H1 (cell line): Measurements from ENCODE around the gene RGS6. TPM values are rescaled to one million over a fixed set of nuclear protein-coding genes. Genes with fewer than 3 reads are reported as not detected.

Experiments used
- CTCF ChIA-PET: fragments of 300-600 bp; sonication (Branson Sonifier 250); formaldehyde crosslinking; loops from one replicate; lab custom pipeline; 2021; ENCODE audit not compliant: partially characterized antibody; lab: Charles Lee
- POLR2A ChIA-PET: fragments of 300-600 bp; sonication (Branson Sonifier 250); formaldehyde crosslinking; loops from one replicate; lab custom pipeline; 2021; ENCODE audit warnings: inconsistent platforms; ENCODE audit not compliant: partially characterized antibody; lab: Charles Lee
- DNase-seq, 2 experiments: peaks; one replicate each; pipeline versions ENCODE4 v3.0.0 to v3.0.0-alpha.2; 2010 to 2022; ENCODE audit warnings: low spot score in 2 of 2, low read depth in 1 of 2, mixed read lengths in 1 of 2
- FAIRE-seq: peaks from 2 replicates; lab custom pipeline; 2011; peaks lifted over from hg19 to GRCh38; lab: Jason Lieb, UNC
- H2AFZ ChIP-seq: 2 replicates; pipeline ENCODE4 v1.8.1; 2012; ENCODE audit warnings: low read length, inconsistent platforms
- H2AK5ac ChIP-seq: 2 replicates; pipeline ENCODE4 v1.6.1; 2013; ENCODE audit warnings: low read depth, low read length
- H2BK120ac ChIP-seq: replicated peaks from 2 replicates; pipeline ENCODE3; 2013; ENCODE audit warnings: low read depth, low read length, inconsistent platforms
- H2BK12ac ChIP-seq: 2 replicates; pipeline ENCODE4 v1.6.1; 2013; ENCODE audit warnings: low read depth, low read length
- H2BK15ac ChIP-seq: 2 replicates; pipeline ENCODE4 v1.6.1; 2013; ENCODE audit warnings: low read length
- H2BK20ac ChIP-seq: 2 replicates; pipeline ENCODE4 v1.6.1; 2013; ENCODE audit warnings: low read length
- H2BK5ac ChIP-seq: 2 replicates; pipeline ENCODE4 v1.6.1; 2013; ENCODE audit warnings: low read depth, low read length
- H3K14ac ChIP-seq: 2 replicates; pipeline ENCODE4 v1.6.1; 2013; ENCODE audit warnings: inconsistent platforms; ENCODE audit not compliant: insufficient read length
- H3K18ac ChIP-seq: 2 replicates; pipeline ENCODE4 v1.6.1; 2013; ENCODE audit warnings: low read length; ENCODE audit errors: extremely low read depth
- H3K23ac ChIP-seq: 2 replicates; pipeline ENCODE4 v1.6.1; 2013; ENCODE audit warnings: inconsistent platforms; ENCODE audit not compliant: insufficient read length
- H3K23me2 ChIP-seq: 2 replicates; pipeline ENCODE4 v1.6.1; 2013; ENCODE audit warnings: low read depth, low read length
- H3K27ac ChIP-seq: 2 replicates; pipeline ENCODE4 v1.6.1; 2011; ENCODE audit warnings: low read depth, low read length, inconsistent platforms
- H3K27me3 ChIP-seq, 4 experiments: replicated peaks in 1 of 4; 1 replicate in 1 of 4; 2 replicates in 3 of 4; pipeline versions ENCODE4 v1.6.1 to v1.8.1; 2011 to 2013; ENCODE audit warnings: low read length in 3 of 4, mild to moderate bottlenecking in 3 of 4, inconsistent platforms in 2 of 4, mixed read lengths in 2 of 4, moderate library complexity in 1 of 4; ENCODE audit not compliant: control insufficient read depth in 3 of 4, insufficient read depth in 3 of 4; ENCODE audit errors: extremely low read depth in 1 of 4
- H3K36me3 ChIP-seq, 4 experiments: 2 replicates each; pipeline versions ENCODE4 v1.6.1 to v1.8.1; 2011 to 2013; ENCODE audit warnings: mild to moderate bottlenecking in 4 of 4, low read length in 3 of 4, moderate library complexity in 2 of 4, control low read depth in 1 of 4, inconsistent platforms in 1 of 4; ENCODE audit not compliant: insufficient read depth in 4 of 4, control insufficient read depth in 2 of 4
- H3K4ac ChIP-seq: replicated peaks from 2 replicates; pipeline ENCODE3; 2013; ENCODE audit warnings: low read length, low read depth, mixed read lengths, inconsistent platforms; ENCODE audit not compliant: insufficient read length
- H3K4me1 ChIP-seq, 4 experiments: replicated peaks in 1 of 4; 1 replicate in 1 of 4; 2 replicates in 3 of 4; pipeline versions ENCODE4 v1.6.1 to v1.8.1; 2011 to 2013; ENCODE audit warnings: low read length in 3 of 4, inconsistent platforms in 2 of 4, mixed read lengths in 1 of 4; ENCODE audit not compliant: insufficient read depth in 4 of 4, control insufficient read depth in 3 of 4
- H3K4me2 ChIP-seq, 2 experiments: 2 replicates each; pipeline versions ENCODE4 v1.6.1 to v1.8.1; 2011 to 2013; ENCODE audit warnings: low read depth in 2 of 2, low read length in 2 of 2, control low read depth in 1 of 2, inconsistent platforms in 1 of 2, mild to moderate bottlenecking in 1 of 2; ENCODE audit not compliant: insufficient read depth in 1 of 2
- H3K4me3 ChIP-seq, 4 experiments: fragments of 200-600, 300-600 bp in 1 of 4; sonication (generic), shearing (Covaris generic), sonication (Bioruptor Twin) in 1 of 4; 2 replicates each; pipeline versions ENCODE4 v1.5.1 to v1.8.1; 2011 to 2016; ENCODE audit warnings: low read length in 4 of 4, low read depth in 3 of 4, control low read depth in 2 of 4, inconsistent platforms in 2 of 4, mild to moderate bottlenecking in 2 of 4, mixed read lengths in 1 of 4, moderate library complexity in 1 of 4; ENCODE audit not compliant: insufficient read depth in 2 of 4; ENCODE audit errors: extremely low read depth in 1 of 4
- H3K56ac ChIP-seq: replicated peaks from 2 replicates; pipeline ENCODE3; 2013; ENCODE audit warnings: low read depth, mild to moderate bottlenecking, mixed read lengths, low read length, inconsistent platforms; ENCODE audit not compliant: insufficient read length
- H3K79me1 ChIP-seq: 2 replicates; pipeline ENCODE4 v1.6.1; 2013; ENCODE audit warnings: low read depth, low read length, control low read depth
- H3K79me2 ChIP-seq, 2 experiments: 2 replicates each; pipeline versions ENCODE4 v1.6.1 to v1.8.1; 2012 to 2013; ENCODE audit warnings: low read length in 2 of 2, mild to moderate bottlenecking in 2 of 2, inconsistent platforms in 1 of 2; ENCODE audit not compliant: insufficient read depth in 2 of 2, control insufficient read depth in 1 of 2
- H3K9ac ChIP-seq, 4 experiments: replicated peaks in 1 of 4; 1 replicate in 1 of 4; 2 replicates in 3 of 4; pipeline versions ENCODE4 v1.6.1 to v1.8.1; 2011 to 2013; ENCODE audit warnings: low read depth in 3 of 4, low read length in 3 of 4, control low read depth in 2 of 4, mild to moderate bottlenecking in 2 of 4, moderate library complexity in 2 of 4, inconsistent platforms in 1 of 4; ENCODE audit errors: extremely low read depth in 1 of 4
- H3K9me3 ChIP-seq, 2 experiments: 2 replicates each; pipeline versions ENCODE4 v1.6.1 to v1.8.1; 2012 to 2013; ENCODE audit warnings: mild to moderate bottlenecking in 2 of 2, moderate library complexity in 2 of 2, control low read depth in 1 of 2, inconsistent platforms in 1 of 2, low read depth in 1 of 2, low read length in 1 of 2, mixed read lengths in 1 of 2; ENCODE audit not compliant: insufficient read depth in 2 of 2
- H4K20me1 ChIP-seq, 2 experiments: replicated peaks in 1 of 2; 2 replicates each; pipeline versions ENCODE3 to v1.8.1; 2011 to 2013; ENCODE audit warnings: inconsistent platforms in 2 of 2, low read length in 2 of 2, mild to moderate bottlenecking in 1 of 2; ENCODE audit not compliant: insufficient read depth in 2 of 2, control insufficient read depth in 1 of 2
- H4K5ac ChIP-seq: 2 replicates; pipeline ENCODE4 v1.6.1; 2013; ENCODE audit warnings: low read length, low read depth, mixed read lengths, inconsistent platforms; ENCODE audit not compliant: insufficient read length
- H4K8ac ChIP-seq: 2 replicates; pipeline ENCODE4 v1.8.0; 2013; ENCODE audit warnings: mild to moderate bottlenecking, moderate library complexity, low read length, inconsistent platforms; ENCODE audit not compliant: insufficient read depth; ENCODE audit errors: extremely low read depth
- H4K91ac ChIP-seq: replicated peaks from 2 replicates; pipeline ENCODE3; 2013; ENCODE audit warnings: low read length, mixed read lengths, inconsistent platforms; ENCODE audit not compliant: insufficient read length
- CBX8 ChIP-seq: fragments of 300-800, 300-1000 bp; sonication (generic); IDR thresholded peaks from 2 replicates; pipeline ENCODE4 v1.7.1; 2016; ENCODE audit warnings: low read depth, low read length, borderline replicate concordance
- POU5F1 ChIP-seq: IDR thresholded peaks from 2 replicates; pipeline ENCODE4 v1.6.1; 2011; ENCODE audit warnings: low read depth, mild to moderate bottlenecking, low read length, moderate library complexity
- SIRT6 ChIP-seq: IDR thresholded peaks from one replicate; pipeline ENCODE4 v1.7.1; 2012; ENCODE audit warnings: low read length, inconsistent platforms
- WGBS, 2 experiments: shearing (Covaris generic) in 1 of 2; methylation state at CpG; one replicate each; pipeline versions ENCODE4 v1.1.6 to v1.1.7; 2013 to 2015; ENCODE audit warnings: low lambda C conversion rate in 2 of 2, mixed read lengths in 2 of 2, inconsistent platforms in 1 of 2, low coverage in 1 of 2, missing lambda C conversion rate in 1 of 2; ENCODE audit not compliant: insufficient replicate concordance in 2 of 2, insufficient coverage in 1 of 2, insufficient read length in 1 of 2; ENCODE audit errors: extremely low coverage in 1 of 2, missing lambda C conversion rate in 1 of 2; 5-methylcytosine and 5-hydroxymethylcytosine counted together
- polyA plus RNA-seq, 7 experiments: library from polyadenylated mRNA; depleted of rRNA in 3 of 7; stranded (reverse) in 5 of 7; unstranded in 2 of 7; fragments of >200 nt in 5 of 7; fragments of 200-250 nt in 2 of 7; gene quantifications; 1 replicate in 5 of 7; 2 replicates in 1 of 7; 4 replicates in 1 of 7; pipeline versions ENCODE4 v1.2.1 to v1.2.3, GENCODE V29; 2011 to 2013; ENCODE audit warnings: missing spikeins in 2 of 7, mixed read lengths in 2 of 7
- total RNA-seq: library from RNA; stranded (reverse); fragmentation: NEBNext Ultra II Directional; extraction: Animal tissue kit (Norgen Biotek cat#: 25700); gene quantifications from 2 replicates; pipeline ENCODE4 v1.2.1, GENCODE V29; 2021
- TF ChIP-seq, protein P1 (sequence below), 3 experiments: IDR thresholded peaks; 1 replicate in 2 of 3; 2 replicates in 1 of 3; pipeline versions ENCODE4 v1.5.1 to v1.6.1; 2011; ENCODE audit warnings: low read length in 3 of 3, mild to moderate bottlenecking in 3 of 3, inconsistent platforms in 2 of 3, low read depth in 1 of 3, moderate library complexity in 1 of 3; ENCODE audit not compliant: insufficient read depth in 1 of 3; ENCODE audit errors: control extremely low read depth in 1 of 3
- TF ChIP-seq, protein P2 (sequence below): IDR thresholded peaks from 2 replicates; pipeline ENCODE4 v1.6.1; 2012; ENCODE audit warnings: low read length, inconsistent platforms

Gene RGS6
- total and polyA plus RNA-seq, 2 of the 8 experiments (the other 6 are each of a cell fraction or from before 2014, with no cell fraction given), result 0.26 to 1.1 TPM

DNA sequence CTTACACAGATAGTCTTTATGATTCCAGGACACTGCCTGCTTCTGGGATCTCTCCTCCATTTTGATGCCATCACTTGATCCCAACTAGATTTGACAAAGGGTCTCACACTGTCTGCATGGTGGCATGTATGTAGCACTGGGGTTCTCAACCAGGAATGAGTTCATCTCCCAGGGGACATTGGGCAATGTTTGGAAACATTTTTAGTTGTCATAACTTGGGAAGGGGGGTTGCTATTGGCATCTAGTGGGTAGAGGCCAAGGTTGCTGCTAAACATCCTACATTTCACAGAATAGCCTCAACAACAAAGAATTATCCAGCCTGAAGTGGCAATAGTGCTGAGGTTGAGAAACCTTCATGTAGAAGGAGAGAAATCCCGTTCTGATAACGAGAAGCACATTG, 585.5 kb downstream of the RGS6 start:
- no peak overlapping the region for H4K8ac ChIP-seq
- no peak for FAIRE-seq
- no peak overlapping the region for H2BK120ac ChIP-seq
- H3K79me2 ChIP-seq, result no peaks in the 10 kb centered on the region
- H2AK5ac ChIP-seq, result no peak overlapping the region
- no peak overlapping the region for H3K14ac ChIP-seq
- DNase-seq, result no peak
- 96% methylated on average over 2 of the region's 2 CpGs; no CpG with 5 or more reads in 1 of the 2 experiments for WGBS, 2 experiments
- H4K91ac ChIP-seq, result no peak overlapping the region
- H3K9me3 ChIP-seq, result no peaks in the 10 kb centered on the region
- no peak overlapping the region for H3K56ac ChIP-seq
- CTCF ChIA-PET, result interaction anchor here (0.6 to 9.4 kb wide), 42 partner anchors 8 to 545 kb away, joined by 3 to 113 read pairs (median 4); no protein-coding TSS in a partner anchor
- H3K4me2 ChIP-seq, result no peak overlapping the region
- H3K9ac ChIP-seq, result no peak overlapping the region
- H3K23ac ChIP-seq, result no peak overlapping the region
- no peaks in the 10 kb centered on the region for H3K23me2 ChIP-seq
- H4K5ac ChIP-seq, result no peak overlapping the region
- no peak overlapping the region for H3K27ac ChIP-seq
- H2BK20ac ChIP-seq, result no peak overlapping the region
- TF ChIP-seq POU5F1, result no peak
- TF ChIP-seq SIRT6, result no peak
- TF ChIP-seq, protein P1, sequence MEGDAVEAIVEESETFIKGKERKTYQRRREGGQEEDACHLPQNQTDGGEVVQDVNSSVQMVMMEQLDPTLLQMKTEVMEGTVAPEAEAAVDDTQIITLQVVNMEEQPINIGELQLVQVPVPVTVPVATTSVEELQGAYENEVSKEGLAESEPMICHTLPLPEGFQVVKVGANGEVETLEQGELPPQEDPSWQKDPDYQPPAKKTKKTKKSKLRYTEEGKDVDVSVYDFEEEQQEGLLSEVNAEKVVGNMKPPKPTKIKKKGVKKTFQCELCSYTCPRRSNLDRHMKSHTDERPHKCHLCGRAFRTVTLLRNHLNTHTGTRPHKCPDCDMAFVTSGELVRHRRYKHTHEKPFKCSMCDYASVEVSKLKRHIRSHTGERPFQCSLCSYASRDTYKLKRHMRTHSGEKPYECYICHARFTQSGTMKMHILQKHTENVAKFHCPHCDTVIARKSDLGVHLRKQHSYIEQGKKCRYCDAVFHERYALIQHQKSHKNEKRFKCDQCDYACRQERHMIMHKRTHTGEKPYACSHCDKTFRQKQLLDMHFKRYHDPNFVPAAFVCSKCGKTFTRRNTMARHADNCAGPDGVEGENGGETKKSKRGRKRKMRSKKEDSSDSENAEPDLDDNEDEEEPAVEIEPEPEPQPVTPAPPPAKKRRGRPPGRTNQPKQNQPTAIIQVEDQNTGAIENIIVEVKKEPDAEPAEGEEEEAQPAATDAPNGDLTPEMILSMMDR (IDR thresholded peaks at IDR 0.05; ENCODE audit: control extremely low read depth in 1 of 3, insufficient read depth in 1 of 3, low read depth in 1 of 3, low read length in 3 of 3), result no peak
- TF ChIP-seq, protein P2, sequence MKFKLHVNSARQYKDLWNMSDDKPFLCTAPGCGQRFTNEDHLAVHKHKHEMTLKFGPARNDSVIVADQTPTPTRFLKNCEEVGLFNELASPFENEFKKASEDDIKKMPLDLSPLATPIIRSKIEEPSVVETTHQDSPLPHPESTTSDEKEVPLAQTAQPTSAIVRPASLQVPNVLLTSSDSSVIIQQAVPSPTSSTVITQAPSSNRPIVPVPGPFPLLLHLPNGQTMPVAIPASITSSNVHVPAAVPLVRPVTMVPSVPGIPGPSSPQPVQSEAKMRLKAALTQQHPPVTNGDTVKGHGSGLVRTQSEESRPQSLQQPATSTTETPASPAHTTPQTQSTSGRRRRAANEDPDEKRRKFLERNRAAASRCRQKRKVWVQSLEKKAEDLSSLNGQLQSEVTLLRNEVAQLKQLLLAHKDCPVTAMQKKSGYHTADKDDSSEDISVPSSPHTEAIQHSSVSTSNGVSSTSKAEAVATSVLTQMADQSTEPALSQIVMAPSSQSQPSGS, result no peak
- TF ChIP-seq CBX8, result no peak
- TF ChIP-seq, all 59 proteins: peak for 0
- no peak overlapping the region for H3K4ac ChIP-seq
- H3K18ac ChIP-seq, result no peak overlapping the region
- no peak overlapping the region for H3K4me3 ChIP-seq
- H4K20me1 ChIP-seq, result no peaks in the 10 kb centered on the region
- no peaks in the 10 kb centered on the region for H3K79me1 ChIP-seq
- H2BK15ac ChIP-seq, result no peak overlapping the region
- no peak overlapping the region for H2BK12ac ChIP-seq
- no peak overlapping the region for H2AFZ ChIP-seq
- no peaks in the 10 kb centered on the region; a peak in 2 of 7 replicates for H3K4me1 ChIP-seq
- no peaks in the 10 kb centered on the region for H3K27me3 ChIP-seq
- no peaks in the 10 kb centered on the region for H3K36me3 ChIP-seq
- POLR2A ChIA-PET, result interaction anchor here (1.1 kb wide), 1 partner anchor 431 kb away, joined by 3 read pairs; no protein-coding TSS in a partner anchor
- no peak overlapping the region for H2BK5ac ChIP-seq
